ENCODE data around the gene CCDC150.

GRCh38 chr2:196739031-196739430, 99.5 kb downstream of the CCDC150 start:
- TF ChIP-seq CTCF (IDR thresholded peaks at IDR 0.05; ENCODE audit: insufficient read depth, low read depth, low read length) (no peak), EZH2 (IDR thresholded peaks at IDR 0.05; ENCODE audit: insufficient read depth, low read length) (no peak)
